Measurements from ENCODE around the gene PLEKHG7. TPM values are rescaled to one million over a fixed set of nuclear protein-coding genes. Genes with fewer than 3 reads are reported as not detected.
"Not testable (repeated sequence)": the region's sequence is repeated elsewhere in the genome, so short reads cannot be mapped to it uniquely, and the experiment has no call there.

PLEKHG7 gene
- total RNA-seq, 2 experiments from 2014 or later: not detected

DNA sequence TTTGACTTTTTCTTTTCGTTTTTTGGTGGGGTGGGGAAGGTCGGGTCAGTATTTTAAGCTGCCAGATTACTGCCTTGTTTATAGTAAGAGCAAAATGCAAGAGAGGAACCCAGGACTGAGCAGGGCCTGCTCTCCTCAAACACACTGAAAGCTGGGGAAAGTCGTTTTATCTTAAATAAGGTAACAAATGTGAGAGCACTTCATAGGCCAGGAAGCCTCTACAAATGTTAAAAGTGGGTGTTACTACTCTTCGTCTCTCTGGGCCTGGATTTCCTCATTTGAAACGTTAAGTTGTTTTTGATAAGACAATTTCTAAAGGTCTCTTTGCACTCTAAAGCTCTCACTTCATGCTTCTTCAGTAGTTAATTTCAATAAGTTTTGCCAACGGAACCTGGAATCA is 33.8 kb downstream of the PLEKHG7 start:
- Mint-ChIP-seq H3K4me1 (ENCODE audit: low read depth) (peaks cover 5% of the 10 kb centered on the region), H3K27me3 (ENCODE audit: low read depth) (peaks cover 3% of the 10 kb centered on the region), H3K36me3 (ENCODE audit: low read depth) (no peaks in the 10 kb centered on the region), H3K4me3 (no peak overlapping the region), H3K27ac (no peak overlapping the region), H3K9me3 (no peaks in the 10 kb centered on the region)
- CTCF ChIA-PET: no interaction called here
- intact Hi-C loops (cut with micrococcal nuclease): no loop called here
- DNase-seq: no peak

DNA sequence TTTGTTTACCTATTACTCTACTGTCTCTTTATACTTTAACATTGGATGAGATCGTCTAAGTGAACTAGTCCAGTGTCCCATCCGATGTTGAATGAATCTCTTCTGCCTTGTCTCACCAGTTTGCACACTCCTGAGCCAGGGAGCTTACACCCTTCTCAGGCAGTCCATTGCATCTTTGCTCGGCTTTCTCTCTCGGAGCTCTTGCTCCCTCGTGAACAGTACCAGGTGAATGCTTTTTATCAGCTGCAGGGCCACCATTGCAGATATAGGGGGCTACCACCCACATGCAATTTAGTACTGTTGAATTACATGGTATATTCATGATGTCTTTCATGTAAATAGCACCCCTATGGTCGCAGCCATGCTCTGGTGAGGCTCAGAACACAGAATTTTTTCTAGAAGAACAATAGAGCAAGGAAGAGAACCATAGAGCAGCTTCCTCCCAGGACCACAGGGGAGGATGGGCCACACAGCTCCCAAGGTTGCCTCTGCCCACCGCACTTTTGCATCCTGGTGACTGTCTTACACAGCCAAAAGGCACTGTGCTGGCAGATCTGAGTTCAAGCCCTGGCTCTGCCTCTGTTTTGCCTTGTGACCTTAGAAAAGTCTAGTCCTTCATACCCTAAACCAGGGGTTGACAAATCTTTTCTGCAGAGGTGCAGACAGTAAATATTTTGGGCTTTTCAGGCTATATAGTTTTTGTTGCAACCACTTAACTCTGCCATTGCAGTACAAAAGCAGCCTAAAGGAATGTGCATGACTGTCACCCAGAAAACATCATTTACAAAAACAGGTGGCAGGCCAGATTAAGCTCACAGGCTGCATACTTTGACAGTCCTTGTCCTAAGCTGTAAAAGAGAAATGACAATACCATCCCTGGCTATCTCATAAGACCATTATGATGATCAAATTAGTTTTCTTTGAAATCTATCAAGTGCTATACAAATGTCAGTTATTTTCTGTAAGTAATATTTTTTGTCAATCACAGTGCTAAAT is 35.4 kb downstream of the PLEKHG7 start:
- no peaks in the 10 kb centered on the region for H3K36me3 Mint-ChIP-seq (ENCODE audit: low read depth)
- intact Hi-C loops (cut with micrococcal nuclease): no loop called here
- no peak overlapping the region for H3K27ac Mint-ChIP-seq
- H3K4me1 Mint-ChIP-seq (ENCODE audit: low read depth): peaks cover 5% of the 10 kb centered on the region
- DNase-seq: no peak
- H3K4me3 Mint-ChIP-seq: no peak overlapping the region
- CTCF ChIA-PET: no interaction called here
- H3K27me3 Mint-ChIP-seq (ENCODE audit: low read depth): peaks cover 3% of the 10 kb centered on the region
- H3K9me3 Mint-ChIP-seq: no peaks in the 10 kb centered on the region

DNA sequence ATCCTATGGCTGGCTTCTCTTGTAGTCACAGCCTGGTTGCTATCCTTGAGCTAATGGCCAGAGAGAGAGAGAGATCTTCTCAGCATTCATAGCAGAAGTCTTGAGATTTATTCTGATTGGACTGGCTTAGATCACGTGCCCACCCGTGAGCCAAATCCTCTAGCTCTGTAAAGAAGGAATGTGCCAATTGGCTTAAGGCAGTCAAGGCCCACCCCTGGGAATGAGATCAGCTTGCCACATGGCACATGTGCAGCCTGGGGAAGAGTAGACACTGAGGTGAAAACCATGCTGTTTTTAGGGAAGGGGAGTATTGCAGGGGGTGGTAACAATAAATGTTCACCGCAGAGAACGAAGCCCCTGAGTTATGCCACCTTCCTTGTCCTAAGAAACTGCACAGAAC is 36.3 kb downstream of the PLEKHG7 start:
- Mint-ChIP-seq H3K27ac (no peak overlapping the region), H3K36me3 (ENCODE audit: low read depth) (no peaks in the 10 kb centered on the region), H3K4me1 (ENCODE audit: low read depth) (peaks cover 5% of the 10 kb centered on the region), H3K9me3 (no peaks in the 10 kb centered on the region), H3K4me3 (no peak overlapping the region), H3K27me3 (ENCODE audit: low read depth) (peaks cover 3% of the 10 kb centered on the region)
- intact Hi-C loops (cut with micrococcal nuclease): no loop called here
- no peak for DNase-seq
- CTCF ChIA-PET: no interaction called here

DNA sequence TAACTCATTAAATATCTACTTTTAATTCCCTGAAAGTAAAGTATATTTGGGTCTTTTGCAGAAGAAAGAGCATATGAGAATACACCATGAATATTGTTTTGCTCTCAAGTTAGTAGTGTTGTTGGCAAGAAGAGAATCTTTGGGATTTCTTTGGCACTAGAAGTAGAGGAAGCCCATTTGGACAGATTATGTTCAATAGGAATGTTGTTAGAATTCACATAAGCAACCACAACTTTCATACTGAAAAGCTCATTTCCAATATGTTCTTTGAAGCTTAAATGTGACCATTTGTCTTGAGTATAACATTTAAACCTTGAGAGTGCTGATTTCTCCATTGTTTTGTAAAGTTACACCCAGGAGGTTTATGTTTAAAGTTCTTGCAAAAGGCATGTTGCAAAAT is 37.6 kb downstream of the PLEKHG7 start:
- Mint-ChIP-seq H3K4me3 (no peak overlapping the region), H3K4me1 (ENCODE audit: low read depth) (peaks cover 3% of the 10 kb centered on the region), H3K27ac (no peak overlapping the region), H3K36me3 (ENCODE audit: low read depth) (no peaks in the 10 kb centered on the region), H3K9me3 (no peaks in the 10 kb centered on the region), H3K27me3 (ENCODE audit: low read depth) (no peaks in the 10 kb centered on the region)
- CTCF ChIA-PET: interaction anchor here (0.6 kb wide), 1 partner anchor 397 kb away, joined by 5 read pairs; no protein-coding TSS in a partner anchor
- no peak for DNase-seq
- intact Hi-C loops (cut with micrococcal nuclease): no loop called here

DNA sequence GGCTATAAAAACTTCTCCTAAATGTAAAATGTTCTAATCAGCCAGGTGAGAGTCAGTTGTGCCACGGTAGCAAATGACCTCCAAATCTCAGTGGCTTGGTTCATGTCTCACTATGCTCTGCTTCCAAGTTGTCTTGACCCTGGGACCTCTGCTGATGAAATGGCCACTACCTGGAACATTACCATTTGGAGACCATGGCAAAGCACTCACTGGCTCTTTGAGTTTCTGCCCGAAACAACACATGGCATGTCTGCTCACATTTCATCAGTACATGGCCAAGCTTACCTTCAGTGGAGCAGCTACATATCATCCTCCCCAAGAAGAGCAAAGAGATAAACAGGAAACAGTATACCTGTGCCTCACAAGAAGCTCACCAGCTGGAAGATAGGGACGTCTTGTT is 40.2 kb downstream of the PLEKHG7 start:
- no peak for DNase-seq
- intact Hi-C loops (cut with micrococcal nuclease): no loop called here
- H3K36me3 Mint-ChIP-seq (ENCODE audit: low read depth): no peaks in the 10 kb centered on the region
- no peak overlapping the region for H3K4me3 Mint-ChIP-seq
- no peaks in the 10 kb centered on the region for H3K9me3 Mint-ChIP-seq
- H3K27ac Mint-ChIP-seq: no peak overlapping the region
- peaks cover 2% of the 10 kb centered on the region for H3K27me3 Mint-ChIP-seq (ENCODE audit: low read depth)
- CTCF ChIA-PET: interaction anchor here (0.5 kb wide), 1 partner anchor 237 kb away, joined by 4 read pairs; no protein-coding TSS in a partner anchor
- peaks cover 3% of the 10 kb centered on the region for H3K4me1 Mint-ChIP-seq (ENCODE audit: low read depth)

DNA sequence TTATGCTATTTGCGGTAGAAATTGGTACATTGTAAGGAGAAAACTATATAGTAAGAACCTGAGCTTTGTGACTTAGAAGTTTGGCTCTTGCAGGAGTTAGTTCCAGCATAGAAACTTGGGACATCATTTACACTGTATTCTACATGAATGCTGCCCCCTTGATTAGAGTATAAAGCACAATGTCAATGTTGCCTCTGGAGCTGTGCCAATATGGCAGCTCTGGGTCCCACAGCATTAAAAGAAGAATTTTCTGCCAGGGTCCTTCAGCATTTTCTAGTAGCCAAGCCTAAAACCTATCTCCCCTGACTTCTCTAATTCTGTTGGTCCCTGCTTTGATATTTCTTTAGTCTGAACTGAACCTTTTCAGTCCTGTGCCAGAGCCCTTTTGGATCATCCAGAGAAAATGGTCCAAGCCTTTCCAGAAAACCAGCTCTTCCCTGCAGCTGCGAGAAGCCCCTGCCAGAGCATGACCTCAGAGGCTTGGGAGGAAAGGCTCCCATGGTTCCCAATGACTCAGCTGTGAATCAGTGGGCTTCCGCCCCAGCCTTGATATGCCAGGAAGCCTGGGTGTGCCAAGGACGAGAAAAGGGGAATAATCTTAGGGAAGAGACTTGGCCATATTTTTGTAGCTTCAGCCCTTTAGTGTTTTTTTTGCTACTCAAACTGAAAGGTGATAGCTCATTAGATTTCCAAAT is 43.2 kb downstream of the PLEKHG7 start:
- peaks cover 2% of the 10 kb centered on the region for H3K27me3 Mint-ChIP-seq (ENCODE audit: low read depth)
- H3K27ac Mint-ChIP-seq: no peak overlapping the region
- intact Hi-C loops (cut with micrococcal nuclease): no loop called here
- H3K9me3 Mint-ChIP-seq: no peaks in the 10 kb centered on the region
- no peak for DNase-seq
- H3K4me1 Mint-ChIP-seq (ENCODE audit: low read depth): peaks cover 3% of the 10 kb centered on the region
- CTCF ChIA-PET: interaction anchor here (0.6 kb wide), 1 partner anchor 163 kb away, joined by 5 read pairs; no protein-coding TSS in a partner anchor
- H3K4me3 Mint-ChIP-seq: no peak overlapping the region
- H3K36me3 Mint-ChIP-seq (ENCODE audit: low read depth): no peaks in the 10 kb centered on the region

DNA sequence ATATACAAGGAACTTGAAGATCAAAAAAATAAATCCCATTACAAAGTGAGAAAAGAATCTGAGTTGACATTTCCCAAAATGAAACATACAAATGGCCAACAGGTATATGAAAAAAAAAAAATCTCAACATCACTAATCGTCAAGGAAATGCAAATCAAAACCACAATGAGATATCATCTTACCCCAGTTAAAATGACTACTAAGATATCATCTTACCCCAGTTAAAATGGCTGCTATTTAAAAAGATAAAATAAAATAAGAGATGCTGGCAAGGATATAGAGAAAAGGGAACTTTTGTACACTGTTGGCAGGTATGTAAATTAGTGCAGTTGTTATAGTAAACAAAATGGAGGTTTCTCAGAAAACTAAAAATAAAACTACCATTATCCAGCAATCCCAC is 44.4 kb downstream of the PLEKHG7 start:
- H3K27me3 Mint-ChIP-seq (ENCODE audit: low read depth): peaks cover 2% of the 10 kb centered on the region
- intact Hi-C loops (cut with micrococcal nuclease): no loop called here
- no peak for DNase-seq
- CTCF ChIA-PET: no interaction called here
- no peaks in the 10 kb centered on the region for H3K36me3 Mint-ChIP-seq (ENCODE audit: low read depth)
- peaks cover 3% of the 10 kb centered on the region for H3K4me1 Mint-ChIP-seq (ENCODE audit: low read depth)
- no peaks in the 10 kb centered on the region for H3K9me3 Mint-ChIP-seq
- H3K4me3 Mint-ChIP-seq: no peak overlapping the region
- H3K27ac Mint-ChIP-seq: no peak overlapping the region

DNA sequence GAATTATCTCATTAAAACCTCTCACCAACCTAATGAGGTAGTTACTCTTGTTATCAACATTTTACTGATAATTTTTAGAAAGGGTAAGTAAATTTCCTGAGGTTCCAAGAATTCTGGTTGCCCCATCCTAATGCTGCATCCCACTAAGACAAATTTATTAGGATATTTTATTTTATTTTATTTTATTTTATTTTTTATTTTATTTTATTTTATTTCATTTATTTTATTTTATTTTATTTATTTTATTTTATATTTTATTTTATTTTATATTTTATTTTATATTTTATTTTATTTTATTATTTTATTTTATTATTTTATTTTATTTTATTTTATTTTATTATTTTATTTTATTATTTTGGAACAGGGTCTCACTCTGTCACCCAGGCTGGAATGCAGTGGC is 46.9 kb downstream of the PLEKHG7 start:
- H3K4me3 Mint-ChIP-seq; DNase-seq; H3K36me3 Mint-ChIP-seq (ENCODE audit: low read depth); CTCF ChIA-PET; intact Hi-C loops (cut with micrococcal nuclease); H3K27me3 Mint-ChIP-seq (ENCODE audit: low read depth); H3K4me1 Mint-ChIP-seq (ENCODE audit: low read depth); H3K27ac Mint-ChIP-seq; H3K9me3 Mint-ChIP-seq: not testable (repeated sequence)

DNA sequence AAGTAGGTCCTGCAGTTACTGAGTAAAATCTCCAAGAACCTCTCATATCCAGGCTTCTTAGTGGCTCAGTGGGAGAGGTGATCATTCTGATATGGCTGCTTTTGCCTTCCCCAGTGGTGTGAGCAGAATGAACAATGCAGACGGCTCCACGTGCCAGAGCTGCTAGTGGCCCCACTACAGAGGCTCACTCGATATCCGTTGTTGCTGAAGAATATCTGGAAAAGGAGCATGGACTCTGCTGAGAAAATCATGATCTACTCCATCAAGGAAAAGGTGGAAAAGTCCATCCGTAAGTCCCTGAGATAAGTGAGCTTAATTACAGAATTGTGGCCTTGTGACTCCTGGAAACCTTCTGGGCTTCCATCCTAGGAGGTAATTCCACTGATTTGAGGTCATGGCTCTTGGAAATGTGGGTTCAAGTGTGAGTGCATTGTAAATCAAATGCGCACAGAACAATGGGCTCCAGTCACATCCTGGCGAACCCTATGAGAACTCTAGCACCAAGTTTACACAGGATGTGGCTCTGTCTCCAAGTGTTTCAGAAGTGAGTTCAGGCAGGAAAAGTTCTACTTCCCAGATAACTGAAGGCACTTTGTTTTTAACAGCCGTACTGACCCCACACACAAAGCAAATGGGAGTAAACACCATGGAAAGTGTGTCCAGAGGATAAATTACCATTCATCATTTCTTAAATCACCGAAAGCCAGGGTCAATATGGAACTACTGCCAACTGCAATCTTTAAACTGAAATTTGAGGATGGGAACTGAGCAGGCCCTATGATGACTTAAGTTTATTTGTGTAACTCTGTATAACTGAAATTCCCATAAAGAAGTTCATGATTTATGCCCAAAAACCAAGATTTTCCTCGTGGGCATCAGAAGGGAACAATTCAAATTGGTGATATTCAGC is 51.4 kb downstream of the PLEKHG7 start:
- Mint-ChIP-seq H3K36me3 (ENCODE audit: low read depth) (no peaks in the 10 kb centered on the region), H3K9me3 (no peaks in the 10 kb centered on the region), H3K27me3 (ENCODE audit: low read depth) (peaks cover 16% of the 10 kb centered on the region), H3K4me1 (ENCODE audit: low read depth) (no peaks in the 10 kb centered on the region), H3K27ac (no peak overlapping the region), H3K4me3 (no peak overlapping the region)
- CTCF ChIA-PET: no interaction called here
- intact Hi-C loops (cut with micrococcal nuclease): no loop called here
- DNase-seq: no peak

DNA sequence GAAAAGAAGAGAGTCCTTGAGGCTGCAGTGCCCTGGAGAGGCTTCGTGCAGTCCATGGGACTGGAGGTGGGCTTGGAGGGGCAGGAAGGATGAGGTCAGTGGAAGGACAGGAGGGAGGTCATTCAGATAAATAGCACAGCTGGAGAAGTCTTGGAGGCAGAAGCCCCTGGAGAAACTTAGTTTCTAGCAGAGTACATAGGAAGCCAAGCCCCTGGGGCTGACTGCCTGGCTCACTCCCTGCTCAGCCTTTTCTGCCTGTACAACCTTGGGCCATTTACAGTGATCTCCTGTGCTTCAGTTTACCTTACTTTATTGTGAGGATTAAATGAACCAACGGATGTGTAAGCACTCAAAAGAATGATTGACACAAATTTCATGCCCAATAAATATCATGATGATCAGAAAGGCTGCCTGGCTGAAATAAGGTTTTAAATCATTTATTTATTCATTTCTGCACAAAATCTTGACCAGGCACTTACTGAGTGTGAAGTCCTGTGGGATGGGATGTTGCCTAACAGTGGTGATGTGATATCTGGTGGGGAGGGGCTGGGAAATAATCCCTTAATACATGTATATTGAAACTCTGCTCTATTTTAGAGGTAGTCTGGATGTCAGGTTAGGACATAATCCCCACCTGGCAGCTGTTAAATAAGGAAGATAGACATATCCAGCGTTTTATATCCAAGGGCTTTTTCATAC is 54.3 kb downstream of the PLEKHG7 start:
- CTCF ChIA-PET: interaction anchor here (0.5 kb wide), 1 partner anchor 231 kb away, joined by 3 read pairs; no protein-coding TSS in a partner anchor
- no peak for DNase-seq
- no peak overlapping the region for H3K27ac Mint-ChIP-seq
- no peaks in the 10 kb centered on the region for H3K4me1 Mint-ChIP-seq (ENCODE audit: low read depth)
- intact Hi-C loops (cut with micrococcal nuclease): no loop called here
- peaks cover 16% of the 10 kb centered on the region for H3K27me3 Mint-ChIP-seq (ENCODE audit: low read depth)
- H3K4me3 Mint-ChIP-seq: no peak overlapping the region
- no peaks in the 10 kb centered on the region for H3K36me3 Mint-ChIP-seq (ENCODE audit: low read depth)
- no peaks in the 10 kb centered on the region for H3K9me3 Mint-ChIP-seq

DNA sequence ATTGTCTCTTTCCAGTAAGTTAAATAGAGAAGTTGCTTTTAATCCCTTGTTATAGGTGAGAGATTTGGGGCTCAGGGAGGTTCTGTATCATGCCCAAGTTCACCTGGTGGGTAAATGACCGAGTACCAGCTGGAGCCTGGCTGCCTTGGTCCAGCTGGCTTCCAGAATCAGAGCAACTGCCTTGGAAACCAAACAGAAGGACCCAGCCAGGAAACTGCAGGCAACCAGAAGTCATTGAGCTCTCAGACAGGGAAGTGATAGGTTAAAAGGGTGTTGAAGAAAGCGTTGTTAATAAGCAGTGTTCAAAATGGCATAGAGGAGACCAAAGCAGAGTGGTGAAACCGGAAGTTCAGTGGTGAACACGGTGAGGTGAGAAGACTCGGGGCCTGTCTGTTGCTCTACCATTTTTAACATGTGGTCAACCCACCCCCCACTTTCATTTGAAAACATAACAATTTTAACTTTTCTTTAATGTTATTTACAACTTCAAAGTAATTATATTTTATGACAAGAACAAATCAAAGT is 54.9 kb downstream of the PLEKHG7 start:
- Mint-ChIP-seq H3K27me3 (ENCODE audit: low read depth) (peaks cover 16% of the 10 kb centered on the region), H3K36me3 (ENCODE audit: low read depth) (no peaks in the 10 kb centered on the region), H3K9me3 (no peaks in the 10 kb centered on the region), H3K27ac (no peak overlapping the region), H3K4me1 (ENCODE audit: low read depth) (no peaks in the 10 kb centered on the region), H3K4me3 (no peak overlapping the region)
- DNase-seq: no peak
- intact Hi-C loops (cut with micrococcal nuclease): no loop called here
- CTCF ChIA-PET: no interaction called here
